Stimulated activated CD4-positive, alpha-beta T cell treated with anti-CD3 and anti-CD28 coated beads, TNF-alpha, amount 100 ng/mL, for 48 hours (primary cell): ENCODE measurements around the gene COL23A1.
A peak's percentile ranks its signal among the peaks of the same experiment; 100 is the strongest.
"Not testable (repeated sequence)": the region's sequence is repeated elsewhere in the genome, so short reads cannot be mapped to it uniquely, and the experiment has no call there.

Experiments used
- DNase-seq, 3 donors: peaks; one replicate each; pipeline ENCODE4 v3.0.0-alpha.2; 2020; ENCODE audit warnings: low read depth in 3 of 3

Gene COL23A1

DNA sequence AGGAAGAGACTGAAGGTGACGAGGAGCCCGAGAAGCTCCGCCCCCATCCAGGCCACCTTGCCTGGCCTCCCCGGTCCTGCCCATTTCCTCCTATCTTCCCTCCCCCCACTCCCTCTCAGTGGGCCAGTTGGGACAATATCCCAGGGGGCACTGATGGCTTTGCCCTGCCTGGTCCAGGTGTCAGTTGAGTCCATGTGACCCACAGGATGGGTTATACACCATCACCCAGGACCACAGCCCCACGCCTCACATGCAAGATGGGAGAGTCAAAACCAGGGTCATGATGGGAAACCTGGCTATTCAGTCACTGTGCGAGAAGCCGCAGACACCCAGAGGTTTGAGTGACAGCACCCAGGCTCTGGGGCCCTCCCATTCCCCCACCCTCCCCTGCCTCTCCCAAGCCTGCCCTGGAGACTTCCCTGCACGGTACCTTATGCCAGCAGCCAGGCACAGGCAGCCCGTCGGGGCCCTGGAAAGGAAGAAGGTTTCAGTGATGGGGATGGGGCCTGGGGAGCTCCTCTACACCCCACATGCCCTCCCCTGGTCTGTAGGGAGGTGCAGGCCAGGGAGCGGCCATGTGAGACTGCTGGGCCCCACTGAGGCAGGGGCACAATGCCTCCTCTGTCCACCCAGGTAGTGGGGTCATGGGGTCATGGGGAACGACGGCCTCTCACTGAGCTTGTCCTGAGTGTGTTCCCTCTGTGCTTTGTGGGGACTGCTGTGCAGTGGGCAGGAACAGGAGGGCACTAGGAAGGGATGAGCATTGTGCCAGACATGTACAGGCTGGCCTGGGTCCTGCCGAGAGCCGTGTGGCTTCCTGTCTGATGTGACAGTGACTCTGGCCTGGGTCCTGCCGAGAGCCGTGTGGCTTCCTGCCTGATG, 351.2 kb downstream of the COL23A1 start:
- no peak for DNase-seq

DNA sequence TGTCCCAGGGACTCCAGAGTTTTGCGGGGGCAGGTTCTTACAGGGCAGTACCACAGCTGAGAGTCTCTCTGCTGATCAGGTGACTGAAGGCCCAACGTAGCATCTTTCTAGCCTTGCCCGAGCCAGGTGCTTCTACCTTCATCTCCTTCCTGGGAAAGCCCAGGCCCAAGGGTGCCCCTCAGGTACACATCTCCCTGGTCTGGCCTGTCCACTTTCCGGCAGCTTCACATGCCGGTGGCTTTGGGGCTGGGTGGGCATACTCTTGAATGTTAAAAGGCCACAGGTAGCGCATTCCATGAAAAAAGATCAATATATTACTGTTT, 351.9 kb downstream of the COL23A1 start:
- DNase-seq, result no peak

DNA sequence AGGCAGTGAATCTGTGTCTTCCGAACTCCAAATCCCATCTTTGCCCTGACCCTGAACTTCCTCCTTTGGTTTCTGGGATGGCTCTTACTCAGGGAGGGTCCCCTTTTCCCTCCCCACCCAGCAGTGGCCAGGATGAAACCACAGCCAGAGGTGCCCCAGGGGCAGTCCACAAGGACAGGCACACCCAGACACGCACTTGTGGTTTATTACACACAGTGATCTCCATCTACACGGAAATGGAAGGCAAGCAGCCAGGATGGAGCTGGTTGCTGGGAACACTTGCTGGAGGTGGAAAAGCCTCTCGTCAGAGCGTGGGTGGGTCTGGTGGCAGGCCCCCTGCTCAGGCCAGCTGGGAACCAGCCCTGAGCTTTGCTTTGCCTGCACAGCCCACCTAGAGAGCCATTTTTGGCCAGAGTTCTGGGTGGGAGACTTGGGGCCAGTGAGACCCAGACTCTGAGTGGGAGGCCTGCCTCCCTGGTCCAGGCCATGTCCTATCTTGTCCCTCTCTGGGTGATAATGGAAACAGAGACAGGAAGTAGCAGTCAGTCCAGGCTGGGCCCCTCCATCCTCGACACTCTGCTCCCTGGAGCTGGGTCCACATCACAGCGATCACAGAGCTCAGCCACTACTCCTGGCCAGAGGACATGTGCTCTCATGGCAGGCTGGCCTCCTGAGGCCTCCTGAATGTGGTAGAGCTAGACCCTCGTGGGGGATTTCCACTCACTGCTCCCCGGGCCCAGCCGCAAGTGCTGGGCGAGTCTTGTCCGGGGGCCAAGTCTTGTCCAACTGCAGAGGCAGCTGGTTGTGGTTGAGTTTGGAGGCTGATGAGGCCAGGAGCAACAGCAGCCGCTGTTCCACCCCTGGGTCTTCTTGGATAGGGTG, 352.5 kb downstream of the COL23A1 start:
- no peak for DNase-seq

DNA sequence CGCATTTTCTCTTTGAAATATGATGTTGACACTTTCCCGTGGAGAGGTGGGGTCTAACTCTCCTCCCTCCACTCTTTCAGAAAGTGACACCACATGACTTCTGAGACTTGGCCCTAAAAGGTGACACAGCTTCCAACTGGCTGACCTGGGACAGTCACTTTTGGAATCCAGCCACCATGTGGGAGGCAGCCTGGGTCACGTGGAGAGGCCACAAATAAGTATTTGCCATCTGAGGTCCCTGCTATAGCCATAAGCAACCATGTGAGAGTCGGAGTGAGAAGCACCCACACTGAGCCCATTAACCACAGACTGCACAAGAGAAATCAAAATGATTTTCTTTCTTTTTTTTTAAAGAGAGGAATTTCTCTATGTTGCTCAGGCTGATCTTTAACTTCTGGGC, 353.5 kb downstream of the COL23A1 start:
- no peak for DNase-seq

DNA sequence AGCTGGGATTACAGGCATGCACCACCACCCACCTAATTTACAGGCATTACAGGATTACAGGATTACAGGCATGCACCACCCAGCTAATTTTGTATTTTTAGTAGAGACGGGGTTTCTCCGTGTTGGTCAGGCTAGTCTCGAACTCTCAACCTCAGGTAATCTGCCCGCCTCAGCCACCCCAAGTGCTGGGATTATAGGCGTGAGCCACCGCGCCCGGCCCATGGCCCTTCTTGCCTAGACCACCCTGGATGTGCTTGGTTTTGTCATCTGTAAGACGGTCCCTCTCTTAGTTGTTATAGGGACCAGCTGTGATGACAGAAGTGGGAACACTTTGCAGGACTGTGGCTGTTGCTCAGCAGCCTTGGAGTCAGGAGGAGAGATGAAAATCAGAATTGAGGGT, 354.1 kb downstream of the COL23A1 start:
- DNase-seq, result no peak

DNA sequence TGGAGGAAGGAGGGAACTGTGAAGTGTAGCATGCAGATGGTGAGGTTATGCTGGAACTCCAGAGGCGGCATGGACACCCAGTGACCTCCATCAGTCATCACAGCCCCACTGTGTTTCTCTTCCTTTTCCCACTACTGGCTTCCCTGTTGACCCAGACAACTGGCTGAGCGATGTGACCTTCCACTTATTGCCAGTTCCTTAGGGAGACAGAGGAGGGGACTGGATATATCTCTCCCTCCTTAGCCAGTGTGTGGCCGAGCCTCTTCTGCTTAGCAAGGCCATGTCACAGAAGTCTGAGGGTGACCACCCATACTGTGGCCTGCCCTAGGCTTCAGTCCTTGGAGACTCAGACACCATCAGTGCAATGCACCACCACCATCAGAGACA, 354.6 kb downstream of the COL23A1 start:
- no peak for DNase-seq

DNA sequence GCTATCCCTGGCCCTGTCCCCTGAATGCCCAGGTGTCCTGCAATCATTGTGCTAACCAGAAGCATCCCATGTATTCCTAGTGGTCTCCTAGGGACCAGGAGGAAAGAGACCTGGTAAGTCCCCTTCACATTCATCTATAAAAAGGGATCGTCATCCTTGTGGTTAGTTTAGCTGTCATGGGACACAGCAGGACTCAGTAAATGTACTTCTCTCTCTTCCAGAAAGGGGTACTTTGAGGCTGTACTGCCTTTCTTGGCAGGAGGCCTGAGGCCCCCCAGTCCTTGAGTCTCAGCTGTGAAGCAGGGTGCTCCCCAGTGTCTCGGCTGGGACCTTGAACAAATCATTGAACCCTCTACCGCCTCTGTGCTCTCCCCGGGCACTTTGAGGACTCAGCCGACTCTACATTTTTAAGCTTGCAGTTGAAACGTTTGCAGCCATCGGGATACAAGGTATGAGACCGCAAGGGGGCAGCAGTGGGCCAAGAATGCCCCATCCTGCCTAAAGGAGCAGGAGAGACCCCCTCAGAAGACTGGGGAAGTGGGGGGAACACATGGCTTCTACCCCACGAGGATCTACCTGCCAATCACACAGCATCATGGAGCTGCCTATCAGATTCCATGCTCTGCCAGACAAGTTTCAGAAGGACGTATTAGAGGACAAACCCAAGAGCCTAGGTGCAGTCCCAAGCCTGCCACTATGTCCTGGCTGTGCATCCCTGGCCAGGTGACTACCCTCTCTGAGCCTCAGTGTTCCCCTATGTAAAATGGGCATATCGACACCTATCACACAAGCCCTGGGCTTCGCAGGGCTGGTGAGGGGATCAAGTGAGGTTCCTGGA, 355.2 kb downstream of the COL23A1 start:
- DNase-seq, result peak; percentile 55 to 77 (median 65)

DNA sequence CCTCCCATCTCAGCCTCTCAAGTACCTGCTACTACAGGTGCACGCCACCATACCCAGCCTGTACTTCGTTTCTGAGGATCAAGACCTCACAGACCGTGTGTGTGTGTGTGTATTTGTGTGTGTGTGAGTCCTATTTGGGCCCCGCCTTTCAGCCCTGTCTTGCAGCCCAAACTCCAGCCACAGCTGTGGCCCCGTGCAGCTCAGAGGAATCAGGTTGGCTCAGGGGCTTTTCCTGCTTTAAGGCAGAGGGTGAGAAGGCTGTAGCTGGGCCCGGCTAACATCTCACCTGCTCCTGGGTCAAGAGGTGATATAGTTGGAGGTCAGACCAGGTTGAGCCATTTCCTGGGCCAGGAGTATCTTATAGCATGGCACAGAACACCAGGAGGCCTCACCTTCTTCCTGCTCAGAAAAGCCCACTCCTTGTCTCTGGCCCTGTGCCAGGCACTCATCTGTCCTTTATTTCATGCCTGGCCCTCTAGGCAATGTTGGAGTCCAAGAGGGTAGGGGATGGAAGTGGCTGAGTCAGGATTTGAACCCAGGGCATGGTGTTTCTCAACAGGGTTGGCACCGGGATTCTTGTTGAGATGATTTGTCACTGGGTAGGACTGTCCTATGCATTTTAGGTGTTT, 356.0 kb downstream of the COL23A1 start:
- DNase-seq, result no peak

DNA sequence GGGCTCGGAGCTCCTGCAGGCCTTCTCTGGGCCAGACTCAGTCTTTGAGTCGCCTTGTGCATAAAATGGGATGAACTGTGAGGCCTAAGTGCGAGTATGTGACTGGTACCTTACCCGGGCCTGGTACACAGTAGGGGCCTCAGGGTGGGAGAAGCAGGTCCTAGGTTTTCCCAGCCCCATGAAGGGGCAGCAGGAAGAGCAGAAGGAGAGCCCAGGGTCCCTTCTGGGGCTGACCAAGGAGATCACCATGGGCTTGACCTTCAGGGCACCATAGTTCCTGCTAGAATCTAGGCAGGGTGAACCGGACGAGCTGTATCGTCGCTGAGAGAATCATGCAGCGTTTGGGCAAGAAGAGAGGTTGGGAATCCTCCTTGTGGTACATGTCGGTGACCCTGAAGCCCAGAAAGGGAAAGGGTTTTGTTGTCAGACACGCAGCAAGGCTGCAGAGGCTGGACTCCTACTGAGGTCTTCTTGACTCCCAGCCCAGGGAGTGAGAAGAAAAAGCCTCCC, 357.2 kb downstream of the COL23A1 start:
- no peak for DNase-seq

DNA sequence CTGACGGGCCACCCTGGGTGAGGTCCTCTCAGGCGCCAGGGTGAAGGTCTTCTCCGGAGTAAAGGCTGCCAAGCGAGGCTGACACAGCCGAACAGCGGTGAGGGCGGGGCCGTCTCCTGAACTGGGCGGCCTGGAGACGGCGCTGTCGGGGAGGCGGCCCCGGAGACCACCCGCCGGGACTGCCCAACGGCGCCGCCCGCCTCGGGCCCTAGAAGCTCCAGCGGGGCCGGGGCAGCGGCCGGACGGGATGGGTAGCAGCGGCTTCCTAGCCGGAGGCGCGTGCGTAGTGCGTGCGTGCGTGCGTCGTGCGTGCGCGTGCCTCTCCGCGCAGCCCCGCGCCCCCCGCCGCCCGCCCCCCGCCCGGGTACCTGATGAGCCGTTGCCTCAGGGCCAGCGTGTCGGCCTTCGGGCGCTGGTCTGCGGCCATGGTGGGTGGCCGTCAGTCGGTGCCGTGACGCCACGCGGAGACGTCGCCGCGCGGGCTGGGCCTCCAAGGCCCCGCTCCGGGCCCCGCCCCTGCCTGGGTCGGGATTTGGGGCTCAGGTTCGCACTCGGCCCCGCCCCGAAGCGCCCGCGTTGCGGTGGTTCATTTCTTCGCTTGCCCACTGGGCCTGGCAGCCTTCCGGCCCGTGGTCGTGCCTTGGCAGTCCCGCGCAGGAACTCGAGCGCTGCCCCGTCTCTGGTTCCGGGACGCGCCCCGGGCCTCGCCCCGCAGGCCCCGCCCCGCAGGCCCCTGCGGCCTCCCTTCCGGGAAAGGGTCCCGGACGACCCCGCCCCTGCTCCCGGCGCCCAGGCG, 357.9 kb downstream of the COL23A1 start, which contains the start of gene PHYKPL:
TSS of gene PHYKPL (minus strand) at position 679 of the 796 bp plus-strand sequence. CDS start at position 427, 252 bp downstream.
- peak; percentile 37 to 67 (median 54) for DNase-seq

DNA sequence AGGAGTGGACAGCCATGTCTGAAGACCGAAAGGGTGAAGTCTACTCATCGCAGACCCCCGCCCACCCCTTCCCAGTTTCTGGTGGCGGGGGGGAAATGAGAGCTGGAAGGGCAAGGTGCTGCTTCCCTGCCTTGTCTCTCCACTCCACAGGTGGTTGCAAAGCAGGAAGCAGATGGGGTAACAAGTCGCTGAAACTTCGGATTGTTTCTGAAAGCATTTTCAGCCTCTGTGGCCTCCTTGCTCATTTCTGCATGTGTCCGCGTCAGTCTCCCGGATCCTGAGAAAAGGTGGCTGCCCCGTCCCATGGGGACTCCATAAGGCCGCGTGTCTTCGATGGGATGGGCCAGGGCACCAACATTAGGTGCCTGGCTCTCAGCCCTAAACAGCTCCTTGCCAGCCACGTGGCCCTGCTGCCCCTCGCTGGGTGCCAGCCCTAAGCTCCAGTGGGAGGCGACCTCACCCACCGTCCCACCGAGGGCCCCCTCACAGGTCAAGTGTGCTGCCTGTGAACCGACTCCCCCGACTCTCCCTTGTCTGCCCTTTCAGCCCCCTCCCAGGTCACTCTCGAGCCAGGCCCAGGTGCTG, 358.6 kb downstream of the COL23A1 start:
- DNase-seq, result no peak

DNA sequence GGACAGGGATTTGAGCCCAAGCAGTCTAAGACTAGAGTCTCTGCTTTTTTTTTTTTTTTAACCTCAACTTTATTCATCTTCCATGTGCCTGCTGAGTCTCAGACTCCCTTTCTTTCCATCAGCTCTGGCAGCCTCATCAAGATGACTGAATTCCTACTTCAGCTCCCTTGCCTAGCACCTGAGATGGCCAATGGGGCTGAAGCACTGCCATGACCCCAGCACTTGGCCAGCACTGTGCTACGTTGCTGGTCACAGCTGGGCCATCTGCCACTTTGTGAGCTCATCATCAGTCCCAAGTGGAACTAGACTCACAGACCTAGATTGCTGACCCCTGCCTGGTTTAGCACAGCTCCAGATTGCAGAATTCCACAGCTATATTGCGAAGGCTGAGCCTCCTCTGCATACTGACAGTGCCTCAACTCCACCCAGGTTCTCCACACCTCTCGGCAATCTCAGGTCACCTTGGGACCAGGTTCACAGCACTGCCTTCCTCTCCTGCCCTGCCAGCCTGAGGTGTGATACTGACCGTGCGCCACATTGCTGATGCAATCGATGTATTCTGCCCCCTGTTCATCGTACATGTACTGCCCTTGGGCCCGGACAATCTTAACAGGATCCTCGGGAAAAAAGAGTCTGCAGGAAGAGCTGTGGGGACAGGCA, 359.2 kb downstream of the COL23A1 start:
- no peak for DNase-seq

DNA sequence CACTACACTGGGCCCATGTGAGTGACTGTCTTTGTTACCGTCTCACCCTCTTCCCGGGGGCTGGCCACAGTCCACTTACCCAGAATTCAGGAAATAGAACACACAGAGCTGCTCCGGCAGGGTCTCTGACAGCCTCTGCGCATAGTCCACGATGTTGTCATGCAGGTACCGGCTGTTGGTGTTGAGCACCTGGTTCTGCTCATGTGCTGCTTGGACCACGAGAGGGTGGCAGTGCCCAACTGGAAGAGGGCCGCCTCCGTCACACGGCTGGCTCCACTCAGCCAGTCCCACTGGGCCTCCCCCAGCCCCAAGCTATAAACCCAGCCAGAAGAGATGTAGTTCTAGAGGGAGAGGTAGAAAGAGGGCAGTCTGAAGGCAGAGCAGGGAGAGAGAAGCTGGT, 360.3 kb downstream of the COL23A1 start:
- no peak for DNase-seq

DNA sequence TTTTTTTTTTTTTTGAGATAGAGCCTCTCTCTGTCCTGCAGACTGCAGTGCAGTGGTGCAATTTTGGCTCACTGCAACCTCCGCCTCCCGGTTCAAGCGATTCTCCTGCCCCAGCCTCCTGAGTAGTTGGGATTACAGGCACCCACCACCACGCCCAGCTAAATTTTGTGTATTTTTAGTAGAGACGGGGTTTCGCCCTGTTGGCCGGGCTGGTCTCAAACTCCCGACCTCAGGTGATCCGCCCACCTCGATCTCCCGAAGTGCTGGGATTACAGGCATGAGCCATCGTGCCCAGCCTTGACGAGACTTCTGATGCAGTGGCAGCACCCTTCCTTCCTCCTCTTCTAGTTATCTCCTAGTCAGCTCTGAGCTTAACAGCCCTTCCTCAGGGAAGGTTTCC, 361.1 kb downstream of the COL23A1 start:
- DNase-seq, result not testable (repeated sequence)

DNA sequence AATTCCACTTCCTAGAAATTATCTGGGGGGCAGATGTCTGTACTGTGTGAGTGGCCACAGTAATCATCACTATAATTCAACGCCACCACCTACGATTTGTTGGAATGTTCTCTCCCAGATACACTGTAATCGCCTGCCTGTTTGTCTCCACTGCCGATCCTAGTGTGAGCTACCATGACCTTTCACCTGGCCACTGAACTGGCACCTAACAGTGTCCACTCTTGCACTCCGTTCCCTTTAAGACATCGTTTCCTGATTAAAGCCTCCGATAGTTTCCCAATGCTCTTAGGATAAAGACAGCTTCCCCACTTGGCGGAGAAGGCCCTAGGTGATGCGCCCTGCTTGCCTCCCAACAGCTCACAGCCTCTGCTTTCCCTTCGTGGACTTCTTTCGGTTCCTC, 361.6 kb downstream of the COL23A1 start:
- no peak for DNase-seq

DNA sequence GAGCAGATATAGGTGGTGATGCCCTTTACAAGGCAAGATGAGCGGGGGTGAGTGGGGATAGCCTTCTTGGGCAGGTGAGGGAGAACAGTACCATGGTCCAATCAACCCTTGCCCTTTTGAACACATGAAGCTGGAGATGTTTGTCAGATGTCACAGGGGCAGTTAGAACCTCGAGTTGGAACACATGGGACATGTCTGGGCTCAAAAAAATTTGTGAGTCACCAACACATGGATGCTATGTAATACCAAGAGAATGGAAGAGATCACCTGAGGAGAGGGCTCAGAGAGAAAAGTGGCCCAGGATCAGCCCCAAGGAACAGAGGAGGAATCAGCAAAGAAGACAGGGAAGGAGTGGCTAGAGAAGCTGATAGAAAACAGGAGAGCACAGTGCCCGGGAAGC, 362.3 kb downstream of the COL23A1 start:
- DNase-seq, result no peak

DNA sequence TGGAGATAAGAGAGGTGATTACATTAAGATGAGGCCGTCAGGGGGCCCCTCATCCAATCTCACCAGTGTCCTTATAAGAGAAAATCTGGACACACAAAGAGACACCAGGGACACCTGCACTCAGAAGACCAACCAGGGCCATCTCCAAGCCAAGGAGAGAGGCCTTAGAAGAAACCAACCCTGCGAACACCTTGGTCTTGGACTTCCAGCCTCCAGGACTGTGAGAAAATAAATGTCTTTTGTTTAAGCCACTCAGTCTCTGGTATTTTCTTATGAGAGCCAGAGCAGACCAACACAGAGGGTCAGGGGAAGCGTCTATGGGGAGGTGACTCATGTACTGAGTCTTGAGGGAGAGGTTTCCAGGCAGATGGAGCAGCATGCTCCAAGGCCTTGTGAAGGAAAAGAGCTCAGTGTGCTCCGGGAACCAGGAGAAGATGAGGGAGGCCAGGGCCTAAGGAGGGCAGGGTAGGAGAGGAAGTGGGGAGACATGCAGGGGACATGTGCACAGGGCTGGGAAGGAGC, 363.0 kb downstream of the COL23A1 start:
- no peak for DNase-seq

DNA sequence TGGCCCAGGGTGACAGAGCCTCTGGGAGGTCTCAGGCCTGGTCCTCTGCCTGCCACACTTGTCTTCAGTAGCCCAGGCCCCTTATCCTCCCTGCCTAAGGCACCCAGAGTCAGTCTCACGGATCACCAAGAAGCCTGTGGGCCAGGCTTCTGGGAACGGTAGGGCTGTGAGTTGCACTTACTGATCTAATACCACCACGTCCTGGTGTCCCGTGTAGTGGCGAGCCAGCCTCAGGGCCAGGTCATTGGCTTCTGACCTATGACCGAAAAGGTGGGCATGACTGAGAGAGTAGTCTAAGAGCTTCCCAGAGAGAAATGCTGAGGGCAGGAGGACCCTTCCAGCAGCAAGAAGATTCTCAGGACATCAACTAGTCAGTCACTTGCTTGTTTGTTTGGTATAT, 365.0 kb downstream of the COL23A1 start:
- no peak for DNase-seq

DNA sequence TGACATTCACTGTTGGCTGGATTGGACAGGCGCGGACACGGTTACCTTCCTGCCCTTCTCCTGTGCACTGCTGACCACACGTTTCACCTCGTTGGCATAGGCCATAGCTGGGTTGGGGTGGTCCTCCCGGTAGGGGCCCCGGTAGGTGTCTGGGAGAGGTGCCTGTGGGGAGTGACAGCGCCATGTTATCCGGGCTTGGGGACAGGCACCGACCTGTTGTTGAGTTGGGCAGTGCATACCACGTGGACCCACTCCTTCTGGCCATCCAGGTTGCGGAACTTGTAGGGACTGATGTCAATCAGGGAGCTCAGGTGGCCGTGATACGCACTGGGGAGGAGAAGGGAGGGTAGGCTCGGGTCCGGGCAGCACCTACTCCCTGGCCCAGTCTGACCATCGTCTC, 365.8 kb downstream of the COL23A1 start:
- no peak for DNase-seq
